Measurements from ENCODE around the gene ZNF470. TPM values are rescaled to one million over a fixed set of nuclear protein-coding genes. Genes with fewer than 3 reads are reported as not detected.

The ZNF470 gene
- total RNA-seq, 2 experiments from 2014 or later = 1.7 to 1.8 TPM

- Mint-ChIP-seq H3K27ac (no peak overlapping the region), H3K4me1 (ENCODE audit: low read depth) (no peaks in the 10 kb centered on the region), H3K9me3 (peaks cover 99% of the 10 kb centered on the region), H3K27me3 (no peaks in the 10 kb centered on the region), H3K36me3 (peaks cover 98% of the 10 kb centered on the region), H3K4me3 (no peak overlapping the region)
- ChIA-PET CTCF (interaction anchor here (0.6 kb wide), 2 partner anchors 21 to 491 kb away, joined by 3 read pairs; no protein-coding TSS in a partner anchor), POLR2A (no interaction called here)
- no peak for DNase-seq
- intact Hi-C loops (cut with micrococcal nuclease) = no loop called here
These were observed 46.4 kb downstream of the ZNF470 start for GRCh38 chr19:56613639-56614038.

- POLR2A ChIA-PET = no interaction called here
- CTCF ChIA-PET = no interaction called here
These were observed 50.3 kb downstream of the ZNF470 start for GRCh38 chr19:56617531-56617930.

GRCh38 chr19:56619121-56619520 lies 51.9 kb downstream of the ZNF470 start:
- intact Hi-C loops (cut with micrococcal nuclease) = no loop called here
- POLR2A ChIA-PET = no interaction called here
- no peaks in the 10 kb centered on the region for H3K27me3 Mint-ChIP-seq

More at GRCh38 chr19:56617531-56617930, 50.3 kb downstream of the ZNF470 start:
- Mint-ChIP-seq H3K27ac (no peak overlapping the region), H3K4me1 (ENCODE audit: low read depth) (no peaks in the 10 kb centered on the region), H3K36me3 (peaks cover 95% of the 10 kb centered on the region), H3K4me3 (no peak overlapping the region), H3K27me3 (no peaks in the 10 kb centered on the region), H3K9me3 (peaks cover 90% of the 10 kb centered on the region)
- intact Hi-C loops (cut with micrococcal nuclease) = no loop called here
- no peak for DNase-seq

GRCh38 chr19:56622374-56622773 lies 55.1 kb downstream of the ZNF470 start:
- ChIA-PET CTCF (no interaction called here), POLR2A (no interaction called here)
- H3K4me3 Mint-ChIP-seq = no peak overlapping the region
- no peak for DNase-seq
- H3K9me3 Mint-ChIP-seq = peaks cover 72% of the 10 kb centered on the region
- H3K4me1 Mint-ChIP-seq (ENCODE audit: low read depth) = no peaks in the 10 kb centered on the region
- H3K27me3 Mint-ChIP-seq = no peaks in the 10 kb centered on the region
- peaks cover 79% of the 10 kb centered on the region for H3K36me3 Mint-ChIP-seq
- intact Hi-C loops (cut with micrococcal nuclease) = no loop called here
- H3K27ac Mint-ChIP-seq = no peak overlapping the region

More at GRCh38 chr19:56619121-56619520, 51.9 kb downstream of the ZNF470 start:
- Mint-ChIP-seq H3K9me3 (peaks cover 84% of the 10 kb centered on the region), H3K4me1 (ENCODE audit: low read depth) (no peaks in the 10 kb centered on the region), H3K4me3 (no peak overlapping the region), H3K36me3 (peaks cover 93% of the 10 kb centered on the region), H3K27ac (no peak overlapping the region)
- CTCF ChIA-PET = no interaction called here
- DNase-seq = no peak

- intact Hi-C loops (cut with micrococcal nuclease) = no loop called here
- DNase-seq = no peak
- Mint-ChIP-seq H3K4me3 (no peak overlapping the region), H3K27ac (no peak overlapping the region), H3K4me1 (ENCODE audit: low read depth) (no peaks in the 10 kb centered on the region), H3K27me3 (no peaks in the 10 kb centered on the region), H3K9me3 (peaks cover 72% of the 10 kb centered on the region), H3K36me3 (peaks cover 72% of the 10 kb centered on the region)
- ChIA-PET POLR2A (no interaction called here), CTCF (no interaction called here)
These were observed 55.7 kb downstream of the ZNF470 start for GRCh38 chr19:56623006-56623405.

- intact Hi-C loops (cut with micrococcal nuclease) = no loop called here
- no peaks in the 10 kb centered on the region for H3K4me1 Mint-ChIP-seq (ENCODE audit: low read depth)
- H3K4me3 Mint-ChIP-seq = no peak overlapping the region
- no peak overlapping the region for H3K27ac Mint-ChIP-seq
- CTCF ChIA-PET = no interaction called here
- no peaks in the 10 kb centered on the region for H3K27me3 Mint-ChIP-seq
- DNase-seq = no peak
- peaks cover 73% of the 10 kb centered on the region for H3K9me3 Mint-ChIP-seq
- peaks cover 61% of the 10 kb centered on the region for H3K36me3 Mint-ChIP-seq
- POLR2A ChIA-PET = no interaction called here
These were observed 58.4 kb downstream of the ZNF470 start for GRCh38 chr19:56625708-56626107.

- H3K27me3 Mint-ChIP-seq = no peaks in the 10 kb centered on the region
- no peaks in the 10 kb centered on the region for H3K4me1 Mint-ChIP-seq (ENCODE audit: low read depth)
- H3K27ac Mint-ChIP-seq = no peak overlapping the region
- H3K4me3 Mint-ChIP-seq = no peak overlapping the region
- ChIA-PET CTCF (no interaction called here), POLR2A (no interaction called here)
- DNase-seq = no peak
- H3K36me3 Mint-ChIP-seq = peaks cover 22% of the 10 kb centered on the region
- H3K9me3 Mint-ChIP-seq = peaks cover 78% of the 10 kb centered on the region
- intact Hi-C loops (cut with micrococcal nuclease) = no loop called here
These were observed 65.8 kb downstream of the ZNF470 start for GRCh38 chr19:56633021-56633420.

- H3K4me1 Mint-ChIP-seq (ENCODE audit: low read depth) = no peaks in the 10 kb centered on the region
- no peak overlapping the region for H3K4me3 Mint-ChIP-seq
- intact Hi-C loops (cut with micrococcal nuclease) = no loop called here
- H3K9me3 Mint-ChIP-seq = peaks cover 65% of the 10 kb centered on the region
- CTCF ChIA-PET = no interaction called here
- POLR2A ChIA-PET = no interaction called here
- peaks cover 19% of the 10 kb centered on the region for H3K36me3 Mint-ChIP-seq
- peak; percentile 60 for DNase-seq
- no peaks in the 10 kb centered on the region for H3K27me3 Mint-ChIP-seq
- H3K27ac Mint-ChIP-seq = no peak overlapping the region
These were observed 70.8 kb downstream of the ZNF470 start for GRCh38 chr19:56637976-56638555.

Other genes starting within 250 kb of the ZNF470 start
- gene ZNF582, start 173.9 kb upstream of the ZNF470 start, total RNA-seq = under 1 TPM; 0.58 to 0.71 TPM
- gene ZNF583, start 163.1 kb upstream of the ZNF470 start, total RNA-seq = 1 to 10 TPM; 1.6 to 1.8 TPM
- gene ZNF667, start 90.1 kb upstream of the ZNF470 start, total RNA-seq = not detected
- gene ZNF471, start 59.6 kb upstream of the ZNF470 start, total RNA-seq = under 1 TPM; 0.24 to 0.39 TPM
- 1 to 10 TPM; 2.9 to 4.0 TPM for gene ZFP28, start 28.5 kb upstream of the ZNF470 start, total RNA-seq
- gene ZNF71, start 27.8 kb downstream of the ZNF470 start, total RNA-seq = 1 to 10 TPM; 2.7 to 3.1 TPM
- not detected for gene SMIM17, start 75.7 kb downstream of the ZNF470 start, total RNA-seq
- 1 to 10 TPM in 1 of 2 experiments, under 1 TPM in 1; 0.97 to 2.2 TPM for gene ZNF835, start 104.3 kb downstream of the ZNF470 start, total RNA-seq